Upper lobe of left lung (tissue), 4 donors: Measurements from ENCODE around the gene ZNF91.

Experiments used
- CTCF ChIP-seq, 6 experiments: fragments of 450-650 bp in 4 of 6; fragments of 200-600 bp in 2 of 6; sonication (generic) in 2 of 6; IDR thresholded peaks; one replicate each; pipeline ENCODE4 v1.5.1; 2016 to 2019; ENCODE audit warnings: antibody characterized with exemption in 6 of 6
- EP300 ChIP-seq, 4 donors: sonication (generic); formaldehyde crosslinking; IDR thresholded peaks; one replicate each; pipeline ENCODE4 v1.5.1; 2017; ENCODE audit warnings: antibody characterized with exemption in 4 of 4, control low read depth in 2 of 4
- POLR2A ChIP-seq, 4 donors: fragments of 450-650 bp; IDR thresholded peaks; one replicate each; pipeline ENCODE4 v1.5.1; 2016 to 2017; ENCODE audit warnings: antibody characterized with exemption in 4 of 4, mild to moderate bottlenecking in 2 of 4

GRCh38 chr19:23393121-23393520 is 2.1 kb downstream of the ZNF91 start:
- TF ChIP-seq CTCF (IDR thresholded peaks at IDR 0.05) (no peak), POLR2A (IDR thresholded peaks at IDR 0.05) (no peak), EP300 (IDR thresholded peaks at IDR 0.05) (no peak)
